ACC112 (cell line): ENCODE data around the gene SLC15A1.
A peak's percentile ranks its signal among the peaks of the same experiment; 100 is the strongest.

Experiments
- H2AFZ ChIP-seq: fragments of 200-600 bp; sonication (generic); one replicate; pipeline ENCODE4 v1.6.0; 2017; ENCODE audit warnings: antibody characterized with exemption, low read length; ENCODE audit not compliant: unreplicated experiment
- H3K27ac ChIP-seq: fragments of 200-600 bp; sonication (generic); 2 replicates; pipeline ENCODE4 v1.5.1; 2014; ENCODE audit warnings: low read depth, mild to moderate bottlenecking, antibody characterized with exemption, low read length, moderate library complexity
- H3K27me3 ChIP-seq: fragments of 200-600 bp; sonication (generic); 2 replicates; pipeline ENCODE4 v1.6.1; 2014; ENCODE audit warnings: mild to moderate bottlenecking, antibody characterized with exemption, low read length, moderate library complexity, mixed read lengths; ENCODE audit not compliant: insufficient read depth
- H3K36me3 ChIP-seq: fragments of 200-600 bp; sonication (generic); 2 replicates; pipeline ENCODE4 v1.6.1; 2016; ENCODE audit warnings: mild to moderate bottlenecking, antibody characterized with exemption, low read length, moderate library complexity, mixed read lengths; ENCODE audit not compliant: insufficient read depth
- H3K4me1 ChIP-seq: fragments of 200-600 bp; sonication (generic); one replicate; pipeline ENCODE4 v1.6.1; 2016; ENCODE audit warnings: low read length, mixed read lengths; ENCODE audit not compliant: insufficient read depth, unreplicated experiment, control insufficient read depth
- H3K4me3 ChIP-seq: fragments of 200-600 bp; sonication (generic); 2 replicates; pipeline ENCODE4 v1.5.1; 2014; ENCODE audit warnings: mild to moderate bottlenecking, low read depth, low read length
- H3K79me2 ChIP-seq: fragments of 200-600 bp; sonication (generic); one replicate; pipeline ENCODE4 v1.6.0; 2016; ENCODE audit warnings: low read length; ENCODE audit not compliant: control insufficient read depth, unreplicated experiment, insufficient read depth

The SLC15A1 gene

DNA sequence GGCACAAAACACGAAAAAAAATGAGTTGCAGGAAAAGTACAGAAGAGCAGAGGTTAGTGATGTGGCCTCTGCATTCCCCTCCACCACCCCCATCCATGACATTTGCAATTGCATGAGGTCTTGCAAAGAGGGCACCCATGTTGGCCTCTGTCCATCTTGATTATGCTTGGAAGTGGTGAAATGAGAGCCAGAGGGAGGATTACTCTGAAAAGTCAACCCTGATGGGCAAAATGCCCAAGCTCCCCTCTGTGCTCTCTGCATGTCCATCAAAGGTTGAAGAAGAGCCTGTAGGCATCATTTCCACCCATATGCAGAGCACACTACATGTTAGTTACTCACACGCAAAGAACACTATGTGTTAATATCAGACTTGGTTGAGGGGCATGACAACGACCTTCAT is 71.4 kb downstream of the SLC15A1 start:
- no peaks in the 10 kb centered on the region for H3K36me3 ChIP-seq
- no peaks in the 10 kb centered on the region for H3K79me2 ChIP-seq
- H3K27me3 ChIP-seq: peaks cover 3% of the 10 kb centered on the region; the same call in 1 of the 2 replicates
- no peak overlapping the region for H3K4me3 ChIP-seq
- no peak overlapping the region for H3K27ac ChIP-seq
- no peak overlapping the region for H2AFZ ChIP-seq
- no peaks in the 10 kb centered on the region for H3K4me1 ChIP-seq

DNA sequence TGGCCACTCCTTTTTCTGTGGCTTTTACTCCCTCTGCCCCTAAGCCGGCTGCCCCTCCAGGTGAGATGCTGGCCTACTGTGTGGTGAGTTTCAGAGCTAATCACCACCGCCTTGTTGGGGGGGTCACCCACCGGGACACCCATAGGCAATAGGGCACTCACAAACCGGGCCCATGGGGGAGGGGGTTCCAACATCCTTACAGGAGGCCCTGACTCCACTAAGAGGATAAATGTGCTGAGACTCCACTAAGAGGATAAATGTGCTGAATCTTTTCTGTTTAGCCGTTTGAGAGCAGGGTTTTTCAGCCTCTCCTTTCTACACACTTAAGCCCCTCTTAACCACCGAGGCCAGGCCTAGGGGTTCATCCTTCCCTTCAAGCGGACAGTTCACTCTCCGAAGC is 73.7 kb downstream of the SLC15A1 start:
- Histone ChIP-seq H2AFZ (no peak overlapping the region), H3K27ac (no peak overlapping the region), H3K36me3 (no peaks in the 10 kb centered on the region), H3K27me3 (no peaks in the 10 kb centered on the region), H3K4me3 (no peak overlapping the region), H3K79me2 (no peaks in the 10 kb centered on the region), H3K4me1 (no peaks in the 10 kb centered on the region)

DNA sequence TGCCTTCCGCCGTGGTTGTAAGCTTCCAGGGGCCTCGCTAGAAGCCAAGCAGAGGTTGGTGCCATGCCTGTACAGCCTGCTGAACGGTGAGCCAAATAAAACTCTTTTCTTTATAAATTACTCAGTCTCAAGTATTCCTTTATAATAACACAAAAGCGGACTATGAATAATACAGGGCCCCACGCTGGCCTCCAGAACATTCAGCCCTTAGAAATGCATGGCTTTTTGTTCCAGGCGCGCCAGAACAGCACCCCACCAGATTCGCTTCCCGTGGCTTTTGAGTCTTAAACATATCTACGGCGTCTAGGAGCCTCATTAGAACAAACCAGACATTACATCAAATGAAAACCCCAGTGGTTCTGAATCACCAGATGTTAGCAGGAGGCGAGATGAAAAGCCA is 75.1 kb downstream of the SLC15A1 start:
- Histone ChIP-seq H2AFZ (peak overlapping the region; percentile 25), H3K36me3 (no peaks in the 10 kb centered on the region), H3K27me3 (no peaks in the 10 kb centered on the region), H3K4me1 (no peaks in the 10 kb centered on the region), H3K27ac (no peak overlapping the region), H3K4me3 (no peak overlapping the region), H3K79me2 (no peaks in the 10 kb centered on the region)

DNA sequence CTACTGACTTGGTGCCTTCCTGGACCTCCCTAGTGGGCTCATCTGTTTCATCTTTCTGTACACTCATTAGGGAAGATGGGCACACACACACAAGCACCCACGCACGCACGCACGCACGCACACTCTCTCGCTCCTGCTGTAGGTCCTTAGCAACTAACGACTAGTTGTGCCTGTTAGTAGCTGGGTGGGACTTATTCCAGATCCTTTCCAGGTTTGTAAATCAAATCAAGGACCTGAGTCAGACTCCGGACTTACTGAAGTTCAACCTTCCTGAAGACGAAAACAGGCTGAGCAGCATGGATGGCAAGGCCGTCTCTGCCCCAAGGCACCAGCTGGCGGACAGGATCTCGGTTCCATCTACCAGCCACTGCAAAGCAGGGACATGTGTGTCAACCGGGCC is 76.2 kb downstream of the SLC15A1 start:
- Histone ChIP-seq H3K36me3 (no peaks in the 10 kb centered on the region), H3K27me3 (no peaks in the 10 kb centered on the region), H3K79me2 (no peaks in the 10 kb centered on the region), H3K4me3 (no peak overlapping the region), H3K27ac (no peak overlapping the region), H3K4me1 (no peaks in the 10 kb centered on the region), H2AFZ (no peak overlapping the region)

DNA sequence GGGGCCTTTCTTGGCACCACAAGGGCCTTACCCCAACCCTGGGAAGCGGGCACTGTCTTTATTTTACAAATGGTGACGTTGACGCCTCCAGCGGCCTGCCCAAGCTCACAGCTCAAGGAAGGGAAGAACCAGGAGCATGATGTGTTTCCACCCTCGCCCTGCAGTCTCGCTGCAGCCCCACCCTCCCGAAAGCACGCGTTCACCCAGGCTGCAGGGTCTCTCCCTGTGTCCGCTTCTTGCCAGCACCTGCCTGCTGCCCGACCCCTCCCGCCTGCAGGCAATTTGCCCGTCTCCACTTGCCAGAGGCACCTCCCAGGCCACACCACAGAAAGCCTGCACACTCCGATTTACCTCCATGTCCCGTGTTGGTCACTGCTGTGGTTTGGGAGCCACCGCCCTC is 76.6 kb downstream of the SLC15A1 start:
- Histone ChIP-seq H3K4me1 (no peaks in the 10 kb centered on the region), H3K79me2 (no peaks in the 10 kb centered on the region), H3K4me3 (no peak overlapping the region), H3K27me3 (no peaks in the 10 kb centered on the region), H2AFZ (no peak overlapping the region), H3K36me3 (no peaks in the 10 kb centered on the region), H3K27ac (no peak overlapping the region)

DNA sequence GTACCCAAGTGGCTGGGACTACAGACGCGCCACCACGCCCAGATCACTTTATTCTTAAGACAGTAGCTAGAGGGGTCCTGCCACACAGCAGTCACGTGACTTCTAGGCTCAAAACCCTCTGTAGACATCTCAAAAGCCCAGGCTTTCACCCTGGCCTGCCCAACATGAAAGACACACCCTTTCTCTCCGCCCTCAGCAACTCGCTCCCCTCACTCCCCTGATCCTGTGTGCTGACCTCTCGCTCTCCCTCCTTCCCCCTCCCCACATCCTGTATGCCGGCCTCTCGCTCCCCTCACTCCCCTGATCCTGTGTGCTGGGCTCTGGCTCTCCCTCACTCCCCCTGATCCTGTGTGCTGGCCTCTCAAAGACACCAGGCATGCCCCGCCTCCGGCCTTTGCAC is 77.4 kb downstream of the SLC15A1 start:
- no peak overlapping the region for H3K27ac ChIP-seq
- no peaks in the 10 kb centered on the region for H3K27me3 ChIP-seq
- no peak overlapping the region for H3K4me3 ChIP-seq
- no peaks in the 10 kb centered on the region for H3K36me3 ChIP-seq
- H3K4me1 ChIP-seq: no peaks in the 10 kb centered on the region
- no peak overlapping the region for H2AFZ ChIP-seq
- H3K79me2 ChIP-seq: no peaks in the 10 kb centered on the region

DNA sequence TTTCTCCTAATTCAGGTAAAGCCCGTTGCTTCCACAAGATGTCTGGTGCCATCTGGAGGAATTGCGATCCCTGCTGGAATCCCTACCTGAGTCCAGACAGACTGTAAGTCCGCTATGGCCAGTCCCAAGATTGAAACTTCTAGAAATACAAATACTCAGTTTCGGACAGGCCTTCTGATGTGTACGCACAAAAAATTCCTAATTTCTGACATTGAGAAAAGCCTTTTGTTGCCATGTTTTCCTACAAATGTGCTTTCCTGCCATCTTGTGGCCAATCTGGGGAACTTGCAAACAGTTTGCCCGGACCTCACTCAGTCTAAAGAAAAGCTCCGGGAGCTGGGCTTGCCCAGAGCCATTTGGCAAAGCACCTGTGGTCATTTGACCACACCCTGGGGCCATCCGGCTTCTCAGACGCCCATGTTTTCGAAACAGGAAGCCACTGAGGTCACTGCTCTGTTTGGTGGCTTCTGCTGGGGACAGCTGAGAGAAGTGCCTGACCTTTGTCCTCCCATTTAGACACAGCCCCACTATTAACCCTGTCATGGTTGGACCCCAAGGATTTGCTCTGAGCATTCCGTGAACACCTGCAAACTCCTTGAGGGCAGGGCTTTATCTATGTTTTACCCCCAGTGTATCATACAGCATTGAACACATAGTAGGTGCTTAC is 79.4 kb downstream of the SLC15A1 start:
- Histone ChIP-seq H3K79me2 (no peaks in the 10 kb centered on the region), H3K4me3 (no peak overlapping the region), H3K4me1 (no peaks in the 10 kb centered on the region), H2AFZ (peak overlapping the region; percentile 68), H3K27ac (no peak overlapping the region), H3K36me3 (no peaks in the 10 kb centered on the region), H3K27me3 (no peaks in the 10 kb centered on the region)

DNA sequence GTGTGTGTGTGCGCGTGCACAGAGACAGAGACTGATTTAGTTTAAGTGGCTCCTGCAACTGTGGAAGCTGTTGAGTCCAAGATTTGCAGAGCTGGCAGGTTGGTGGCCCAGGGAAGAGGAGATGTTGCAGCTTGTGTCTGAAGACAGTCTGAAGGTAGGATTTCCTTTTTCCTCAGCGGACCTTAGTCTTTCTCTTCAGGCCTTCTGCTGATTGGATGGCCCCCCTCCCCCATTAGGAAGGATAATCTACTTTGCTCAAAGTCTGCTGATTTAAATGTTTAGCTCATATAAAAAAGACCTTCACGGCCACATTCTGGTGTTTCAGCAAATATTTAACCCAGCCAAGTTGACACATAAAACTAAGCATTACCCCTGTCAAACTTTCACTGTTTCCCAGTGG is 84.3 kb downstream of the SLC15A1 start:
- no peak overlapping the region for H2AFZ ChIP-seq
- no peak overlapping the region for H3K4me3 ChIP-seq
- peaks cover 16% of the 10 kb centered on the region for H3K4me1 ChIP-seq
- no peaks in the 10 kb centered on the region for H3K27me3 ChIP-seq
- H3K27ac ChIP-seq: no peak overlapping the region
- H3K79me2 ChIP-seq: no peaks in the 10 kb centered on the region
- H3K36me3 ChIP-seq: no peaks in the 10 kb centered on the region

DNA sequence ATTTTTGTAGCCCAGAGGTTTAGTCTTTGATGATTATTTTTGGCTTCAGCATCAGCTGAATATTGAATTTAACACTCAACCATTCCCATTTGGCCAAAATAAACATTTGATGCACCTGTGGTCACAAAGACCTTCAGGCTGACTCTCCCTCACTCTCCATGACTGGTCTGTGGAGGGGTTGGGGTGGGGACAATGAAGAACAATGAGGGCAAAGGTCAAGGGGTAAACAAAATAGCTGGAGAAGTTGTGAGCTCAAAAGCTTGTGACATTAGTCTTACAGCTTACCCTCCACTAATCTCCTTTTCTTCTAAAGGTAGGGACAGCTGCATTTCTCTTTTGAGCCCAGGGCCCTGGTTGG is 86.9 kb downstream of the SLC15A1 start:
- no peak overlapping the region for H3K27ac ChIP-seq
- H3K36me3 ChIP-seq: no peaks in the 10 kb centered on the region
- H3K4me3 ChIP-seq: no peak overlapping the region
- H3K27me3 ChIP-seq: no peaks in the 10 kb centered on the region
- H2AFZ ChIP-seq: no peak overlapping the region
- no peaks in the 10 kb centered on the region for H3K79me2 ChIP-seq
- H3K4me1 ChIP-seq: peaks cover 16% of the 10 kb centered on the region

DNA sequence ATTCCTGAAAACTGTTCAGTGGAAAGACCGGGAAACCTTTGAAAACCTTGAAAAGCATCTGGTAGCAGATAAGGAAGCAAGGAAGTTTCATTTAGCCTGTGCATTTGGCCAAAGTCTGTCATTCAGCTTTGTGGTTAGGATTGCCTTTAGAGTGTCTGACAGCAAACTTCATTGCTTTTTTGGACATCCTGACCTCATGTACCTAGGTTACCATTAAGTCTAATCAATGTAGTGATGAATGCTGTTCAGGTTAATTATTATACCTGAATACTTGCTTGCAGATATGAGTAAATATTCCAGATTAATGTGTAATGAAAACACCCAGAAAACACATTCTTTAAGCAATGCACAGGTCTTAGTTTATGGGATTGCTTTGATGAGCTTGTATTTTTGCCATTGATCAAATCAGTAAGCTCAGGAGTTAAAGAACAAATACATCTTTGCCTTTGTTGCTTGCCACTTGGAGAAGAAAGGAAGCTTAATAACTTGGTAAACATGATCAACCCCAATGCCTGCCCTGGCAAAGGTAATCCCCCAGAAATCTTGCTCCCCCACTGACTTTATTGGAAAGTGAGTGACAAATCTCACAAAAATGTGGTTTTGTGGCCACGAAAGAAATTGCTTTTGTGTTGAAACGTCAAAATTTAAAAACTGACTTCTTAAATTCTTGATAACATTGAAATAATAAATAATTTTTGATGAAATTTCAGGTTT is 87.4 kb downstream of the SLC15A1 start:
- H3K4me1 ChIP-seq: peaks cover 16% of the 10 kb centered on the region
- no peaks in the 10 kb centered on the region for H3K79me2 ChIP-seq
- H2AFZ ChIP-seq: no peak overlapping the region
- H3K36me3 ChIP-seq: no peaks in the 10 kb centered on the region
- H3K27me3 ChIP-seq: no peaks in the 10 kb centered on the region
- H3K27ac ChIP-seq: peak overlapping the region; percentile 15; the same call in 1 of the 2 replicates
- H3K4me3 ChIP-seq: no peak overlapping the region

DNA sequence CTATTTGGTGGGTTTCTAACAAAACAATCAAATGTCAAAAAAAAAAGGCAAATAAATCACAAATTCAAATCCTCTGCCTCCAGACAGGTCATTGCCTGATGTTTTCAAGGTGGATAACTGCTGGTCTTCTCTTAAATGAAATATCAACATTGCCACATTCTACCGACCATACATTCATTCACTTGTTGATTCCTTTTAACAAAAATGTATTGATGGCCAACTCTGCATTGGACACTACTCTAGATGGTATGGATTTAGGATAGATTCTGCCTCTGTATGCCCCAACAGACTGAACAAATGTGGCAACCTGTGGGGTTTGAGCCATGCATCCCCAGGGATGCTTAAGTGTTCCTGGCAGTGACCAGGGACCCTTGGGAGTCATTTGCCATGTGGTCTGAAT is 88.0 kb downstream of the SLC15A1 start:
- no peak overlapping the region for H3K27ac ChIP-seq
- H3K36me3 ChIP-seq: no peaks in the 10 kb centered on the region
- no peak overlapping the region for H3K4me3 ChIP-seq
- no peaks in the 10 kb centered on the region for H3K79me2 ChIP-seq
- peaks cover 16% of the 10 kb centered on the region for H3K4me1 ChIP-seq
- no peaks in the 10 kb centered on the region for H3K27me3 ChIP-seq
- H2AFZ ChIP-seq: no peak overlapping the region
